T-helper 22 cell (primary cell): Measurements from ENCODE around the gene NDE1.
A peak's percentile ranks its signal among the peaks of the same experiment; 100 is the strongest.
"Not testable (repeated sequence)": the region's sequence is repeated elsewhere in the genome, so short reads cannot be mapped to it uniquely, and the experiment has no call there.

ENCODE experiments used
- DNase-seq: peaks from one replicate; pipeline ENCODE4 v3.0.0-alpha.2; 2020; ENCODE audit warnings: low read depth

Gene NDE1

GRCh38 chr16:15701367-15701766, 51.3 kb downstream of the NDE1 start:
- no peak for DNase-seq

- no peak for DNase-seq
These were observed 52.2 kb downstream of the NDE1 start for GRCh38 chr16:15701975-15702970.

GRCh38 chr16:15703029-15703736, 53.1 kb downstream of the NDE1 start:
- no peak for DNase-seq

GRCh38 chr16:15704545-15704987, 54.5 kb downstream of the NDE1 start:
- peak; percentile 19 for DNase-seq

- DNase-seq: no peak
These were observed 55.1 kb downstream of the NDE1 start for GRCh38 chr16:15705064-15705565.

GRCh38 chr16:15707332-15707731, 57.3 kb downstream of the NDE1 start:
- DNase-seq: no peak

GRCh38 chr16:15708096-15708495, 58.1 kb downstream of the NDE1 start:
- no peak for DNase-seq

GRCh38 chr16:15708997-15709396, 59.0 kb downstream of the NDE1 start:
- DNase-seq: no peak

GRCh38 chr16:15714393-15715172, 64.5 kb downstream of the NDE1 start:
- no peak for DNase-seq

GRCh38 chr16:15715221-15715620, 65.2 kb downstream of the NDE1 start:
- no peak for DNase-seq

- DNase-seq: no peak
These were observed 66.8 kb downstream of the NDE1 start for GRCh38 chr16:15716694-15717447.

- no peak for DNase-seq
These were observed 71.0 kb downstream of the NDE1 start for GRCh38 chr16:15721018-15721417.

GRCh38 chr16:15723808-15724207, 73.8 kb downstream of the NDE1 start:
- DNase-seq: no peak

GRCh38 chr16:15725641-15726240, 75.7 kb downstream of the NDE1 start:
- no peak for DNase-seq

GRCh38 chr16:15726715-15727114, 76.7 kb downstream of the NDE1 start:
- no peak for DNase-seq

GRCh38 chr16:15727697-15728096, 77.7 kb downstream of the NDE1 start:
- DNase-seq: not testable (repeated sequence)

- no peak for DNase-seq
These were observed 79.1 kb downstream of the NDE1 start for GRCh38 chr16:15729152-15729551.

- DNase-seq: no peak
These were observed 82.4 kb downstream of the NDE1 start for GRCh38 chr16:15732416-15732815.

GRCh38 chr16:15735610-15736009, 85.6 kb downstream of the NDE1 start:
- DNase-seq: no peak

- DNase-seq: no peak
These were observed 86.5 kb downstream of the NDE1 start for GRCh38 chr16:15736529-15736928.

- no peak for DNase-seq
These were observed 87.1 kb downstream of the NDE1 start for GRCh38 chr16:15737140-15737644.
